Omental fat pad (tissue), 4 donors: ENCODE measurements around the gene RAB22A. TPM values are rescaled to one million over a fixed set of nuclear protein-coding genes. Genes with fewer than 3 reads are reported as not detected.

Experiments used
- ATAC-seq: fragments of 150-250 bp; one replicate; pipeline ENCODE4 v1.9.1; 2016; ENCODE audit warnings: mild to moderate bottlenecking, moderate library complexity; ENCODE audit not compliant: low FRiP score
- DNase-seq: peaks from one replicate; pipeline ENCODE4 v3.0.0-alpha.2; 2019; ENCODE audit warnings: low spot score
- total RNA-seq, 4 donors: library from RNA; depleted of rRNA; stranded (reverse); fragments of >200 nt; gene quantifications; one replicate each; pipeline ENCODE4 v1.1.0, GENCODE V29; 2016
- TF ChIP-seq, protein P1 (sequence below), 3 donors: fragments of 450-650 bp; IDR thresholded peaks; one replicate each; pipeline ENCODE4 v1.5.1; 2016 to 2017; ENCODE audit warnings: antibody characterized with exemption in 3 of 3, mild to moderate bottlenecking in 3 of 3, moderate library complexity in 2 of 3

Gene RAB22A
- total RNA-seq, 4 donors from 2014 or later = 16.7 to 28.1 (median 19.6) TPM

DNA sequence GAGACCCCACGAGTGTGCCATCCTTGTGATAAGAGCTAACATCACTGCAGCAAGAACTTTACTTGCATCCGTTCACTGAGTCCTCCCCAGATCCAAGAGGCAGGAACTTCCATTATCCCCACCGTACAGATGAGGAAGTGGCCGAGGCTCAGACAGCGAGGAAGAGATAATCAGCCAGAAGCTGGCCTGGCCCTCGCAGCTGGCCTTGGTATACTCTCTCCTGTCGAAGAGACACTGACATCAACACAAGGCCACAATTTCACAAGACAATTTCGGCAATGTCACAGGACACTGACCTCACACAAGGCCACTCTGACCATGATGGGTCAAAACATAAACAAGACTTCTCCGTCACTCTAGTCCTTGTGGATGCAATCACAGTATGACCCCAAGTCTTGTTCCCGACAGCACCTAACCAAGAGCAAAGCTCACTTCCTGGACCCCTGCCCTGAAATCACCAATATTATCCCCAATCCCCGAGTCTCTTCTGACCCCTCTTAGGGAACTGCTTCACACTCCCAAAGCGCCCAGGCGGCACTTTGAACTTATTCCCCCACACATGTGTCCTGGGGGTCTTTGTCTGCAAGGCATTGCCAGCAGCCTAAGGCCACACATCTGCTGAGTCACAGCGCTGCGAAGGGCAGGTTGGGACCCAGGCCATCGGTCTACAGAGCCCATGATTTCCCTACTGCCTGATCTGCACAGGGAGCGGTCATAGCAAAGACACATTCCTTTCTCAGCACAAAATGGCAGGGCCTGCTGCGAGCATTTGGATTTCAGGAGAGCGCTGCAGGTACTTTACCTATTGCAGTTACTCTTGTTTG is 64.7 kb downstream of the RAB22A start:
- ATAC-seq (no peak), DNase-seq (no peak)
- TF ChIP-seq, protein P1, sequence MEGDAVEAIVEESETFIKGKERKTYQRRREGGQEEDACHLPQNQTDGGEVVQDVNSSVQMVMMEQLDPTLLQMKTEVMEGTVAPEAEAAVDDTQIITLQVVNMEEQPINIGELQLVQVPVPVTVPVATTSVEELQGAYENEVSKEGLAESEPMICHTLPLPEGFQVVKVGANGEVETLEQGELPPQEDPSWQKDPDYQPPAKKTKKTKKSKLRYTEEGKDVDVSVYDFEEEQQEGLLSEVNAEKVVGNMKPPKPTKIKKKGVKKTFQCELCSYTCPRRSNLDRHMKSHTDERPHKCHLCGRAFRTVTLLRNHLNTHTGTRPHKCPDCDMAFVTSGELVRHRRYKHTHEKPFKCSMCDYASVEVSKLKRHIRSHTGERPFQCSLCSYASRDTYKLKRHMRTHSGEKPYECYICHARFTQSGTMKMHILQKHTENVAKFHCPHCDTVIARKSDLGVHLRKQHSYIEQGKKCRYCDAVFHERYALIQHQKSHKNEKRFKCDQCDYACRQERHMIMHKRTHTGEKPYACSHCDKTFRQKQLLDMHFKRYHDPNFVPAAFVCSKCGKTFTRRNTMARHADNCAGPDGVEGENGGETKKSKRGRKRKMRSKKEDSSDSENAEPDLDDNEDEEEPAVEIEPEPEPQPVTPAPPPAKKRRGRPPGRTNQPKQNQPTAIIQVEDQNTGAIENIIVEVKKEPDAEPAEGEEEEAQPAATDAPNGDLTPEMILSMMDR (IDR thresholded peaks at IDR 0.05) = no peak

DNA sequence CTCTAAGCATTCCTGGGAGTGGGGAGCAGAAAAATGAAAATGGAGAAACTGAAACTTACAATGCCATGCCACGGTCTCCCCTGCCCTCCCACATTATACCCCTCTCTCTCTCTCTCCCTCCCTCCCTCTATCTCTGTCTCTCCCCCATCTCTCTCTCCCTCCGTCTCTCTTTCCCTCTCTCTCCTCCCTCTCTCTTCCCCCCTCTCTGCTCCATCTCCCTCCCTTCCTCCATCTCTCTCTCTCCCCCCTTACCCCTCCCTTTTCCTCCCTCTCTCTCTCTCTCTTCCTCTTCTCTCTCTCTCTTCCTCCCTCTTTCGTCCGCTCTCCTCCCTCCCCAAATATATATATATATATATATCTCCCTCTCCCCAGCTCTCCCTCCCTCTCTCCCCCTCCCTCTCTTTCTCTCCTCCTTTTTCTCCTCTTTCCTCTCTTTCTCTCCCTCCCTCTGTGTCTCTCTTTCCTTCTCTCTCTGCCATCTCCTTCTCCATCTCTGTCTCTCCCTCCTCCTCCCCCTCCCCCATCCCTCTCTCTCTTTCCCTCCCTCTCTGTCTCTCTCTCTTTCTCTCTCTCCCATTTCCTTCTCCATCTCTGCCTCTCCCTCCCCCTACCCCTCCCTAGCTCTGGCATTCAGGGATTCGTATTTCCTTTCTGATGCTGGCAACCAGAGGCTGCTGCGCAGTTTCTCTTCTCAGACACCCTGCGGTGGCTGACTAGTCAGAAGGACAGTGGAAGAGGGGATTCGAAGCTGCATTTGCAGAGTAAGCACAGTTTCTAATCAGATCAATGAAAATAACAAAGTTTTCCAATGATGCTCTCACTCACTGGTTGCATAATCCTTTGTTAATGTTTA is 65.6 kb downstream of the RAB22A start:
- no peak for DNase-seq
- TF ChIP-seq, protein P1 (IDR thresholded peaks at IDR 0.05) = no peak
- no peak for ATAC-seq

DNA sequence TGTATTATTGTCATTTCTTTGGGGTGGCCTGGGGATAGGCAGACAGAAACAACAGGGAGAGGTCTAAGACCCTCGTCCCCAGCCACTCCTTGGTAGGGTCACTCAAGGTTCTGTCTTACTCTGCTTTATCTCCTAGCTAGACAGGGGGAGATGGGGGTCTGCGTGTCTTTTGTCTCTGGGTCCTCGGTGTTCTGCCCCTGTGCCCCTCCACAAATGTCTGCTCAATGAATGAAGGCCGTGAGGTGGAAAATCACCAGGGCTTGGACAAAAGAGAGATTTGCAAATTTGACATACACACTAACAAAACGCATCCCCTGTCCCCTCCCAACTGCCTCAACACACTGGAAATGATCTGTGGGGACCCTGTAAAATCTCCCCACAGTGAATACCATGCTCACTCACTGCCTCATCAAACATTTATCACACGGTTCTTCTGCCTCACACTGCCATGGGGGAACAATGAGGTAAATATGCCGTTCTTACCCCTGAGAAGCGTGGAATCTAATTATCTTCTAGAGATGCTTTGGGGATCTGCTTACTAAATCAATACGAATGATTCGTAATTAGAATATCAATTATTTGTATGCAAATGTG is 66.3 kb downstream of the RAB22A start:
- no peak for DNase-seq
- TF ChIP-seq, protein P1 (IDR thresholded peaks at IDR 0.05) = no peak
- ATAC-seq = no peak

DNA sequence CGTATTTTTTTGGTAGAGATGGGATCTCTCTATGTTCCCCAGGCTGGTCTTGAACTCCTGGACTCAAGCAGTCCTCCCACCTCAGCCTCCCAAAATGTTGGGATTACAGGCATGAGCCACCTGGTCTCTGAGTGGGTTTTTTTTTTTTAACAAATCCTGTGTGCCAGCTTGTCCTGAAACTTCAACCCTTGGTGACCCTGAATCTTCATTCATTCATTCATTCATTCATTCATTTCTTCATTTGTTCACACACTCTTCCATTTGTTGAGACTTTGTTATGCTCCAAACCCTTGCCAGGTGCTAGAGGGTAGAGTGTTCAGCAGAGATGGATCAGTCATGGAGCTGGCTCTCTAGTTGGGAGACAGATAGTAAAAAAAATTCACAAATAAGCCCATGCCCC is 67.5 kb downstream of the RAB22A start:
- TF ChIP-seq, protein P1 (IDR thresholded peaks at IDR 0.05) = no peak
- no peak for ATAC-seq
- DNase-seq = no peak

DNA sequence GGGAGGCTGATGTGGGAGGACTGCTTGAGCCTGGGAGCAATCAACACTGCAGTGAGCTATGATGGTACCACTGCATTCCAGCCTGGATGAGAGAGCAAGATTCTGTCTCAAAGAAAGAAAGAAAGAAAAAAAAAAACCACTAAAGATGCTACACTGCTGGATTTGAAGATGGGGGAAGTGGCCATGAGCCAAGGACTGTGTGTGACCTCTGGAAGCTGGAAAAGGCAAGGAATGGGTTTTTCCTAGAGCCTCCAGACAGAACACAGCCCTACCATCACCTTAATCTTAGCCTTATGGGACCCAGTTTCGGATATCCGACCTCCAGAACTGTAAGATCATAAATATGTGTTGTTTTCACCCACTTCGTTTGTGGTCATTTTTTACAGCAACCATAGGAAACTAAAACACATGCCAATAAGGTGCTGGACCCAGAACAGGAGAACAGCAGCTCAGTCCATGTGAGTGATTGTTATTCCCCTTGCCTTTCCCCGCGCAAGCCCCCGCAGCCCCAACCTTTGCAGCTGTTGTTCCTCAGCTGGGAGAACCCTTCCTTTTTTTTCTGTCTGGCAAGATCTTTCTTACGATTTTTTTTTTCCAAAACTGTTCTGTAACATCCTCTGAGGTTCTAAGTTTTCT is 68.4 kb downstream of the RAB22A start:
- DNase-seq (no peak), ATAC-seq (no peak)
- TF ChIP-seq, protein P1 (IDR thresholded peaks at IDR 0.05) = no peak

DNA sequence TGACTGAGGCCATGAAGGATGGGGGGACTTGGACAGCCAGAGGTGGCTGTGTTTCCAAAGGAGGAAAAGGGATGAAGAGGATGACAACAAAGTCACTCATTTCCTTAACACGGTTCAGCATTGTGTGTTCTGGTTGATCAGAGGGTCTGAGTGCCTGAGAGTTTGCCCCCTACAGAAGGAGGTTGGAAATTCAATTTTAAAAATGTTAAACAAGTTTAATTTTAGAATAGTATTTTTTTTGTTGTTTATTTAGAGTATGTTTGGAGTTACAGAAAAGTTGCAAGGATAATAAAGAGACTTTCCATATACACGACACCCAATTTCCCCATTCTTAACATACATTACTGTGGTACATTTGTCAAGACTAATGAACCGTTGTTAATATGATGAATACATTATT is 69.2 kb downstream of the RAB22A start:
- no peak for ATAC-seq
- DNase-seq = no peak
- TF ChIP-seq, protein P1 (IDR thresholded peaks at IDR 0.05) = no peak
